Naive thymus-derived CD4-positive, alpha-beta T cell (primary cell): ENCODE results near the gene RPP30. TPM values are rescaled to one million over a fixed set of nuclear protein-coding genes. Genes with fewer than 3 reads are reported as not detected.

Experiments
- ATAC-seq: fragments of 150-1000 bp; cut with Tn5 transposase; 2 replicates; pipeline ENCODE4 v1.10.0; 2021; ENCODE audit warnings: mild to moderate bottlenecking, moderate library complexity
- CTCF ChIA-PET: fragments of 350-600 bp; sonication (Branson Sonifier 250); formaldehyde crosslinking; loops from one replicate; lab custom pipeline; 2021; ENCODE audit warnings: antibody characterized with exemption; lab: Charles Lee
- POLR2A ChIA-PET: fragments of 350-600 bp; sonication (Branson Sonifier 250); formaldehyde crosslinking; loops from one replicate; lab custom pipeline; 2021; ENCODE audit warnings: antibody characterized with exemption, inconsistent platforms; lab: Charles Lee
- DNase-seq, 9 donors: peaks; one replicate each; pipeline versions ENCODE4 v3.0.0 to v3.0.0-alpha.2; 2020 to 2022; ENCODE audit warnings: mixed read lengths in 1 of 9
- H3K27ac ChIP-seq: one replicate; pipeline ENCODE4 v1.7.0; 2013; ENCODE audit warnings: mild to moderate bottlenecking, low read depth, low read length, moderate library complexity
- H3K27me3 ChIP-seq, 2 donors: one replicate each; pipeline ENCODE4 v1.7.0; 2013; ENCODE audit warnings: low read length in 2 of 2, mild to moderate bottlenecking in 2 of 2, moderate library complexity in 2 of 2; ENCODE audit not compliant: control insufficient read depth in 2 of 2, insufficient read depth in 2 of 2
- H3K36me3 ChIP-seq, 3 experiments: 1 replicate in 2 of 3; 2 replicates in 1 of 3; pipeline ENCODE4 v1.7.0; 2013; ENCODE audit warnings: low read length in 3 of 3, mild to moderate bottlenecking in 3 of 3, moderate library complexity in 1 of 3; ENCODE audit not compliant: insufficient read depth in 3 of 3, control insufficient read depth in 2 of 3
- H3K4me1 ChIP-seq, 2 donors: one replicate each; pipeline ENCODE4 v1.7.0; 2013; ENCODE audit warnings: low read length in 2 of 2, mild to moderate bottlenecking in 2 of 2, moderate library complexity in 1 of 2; ENCODE audit not compliant: control insufficient read depth in 2 of 2, insufficient read depth in 2 of 2
- H3K4me3 ChIP-seq: 2 replicates; pipeline ENCODE4 v1.7.0; 2013; ENCODE audit warnings: mild to moderate bottlenecking, low read length
- H3K9me3 ChIP-seq, 3 experiments: 1 replicate in 2 of 3; 2 replicates in 1 of 3; pipeline ENCODE4 v1.7.0; 2013; ENCODE audit warnings: low read length in 3 of 3; ENCODE audit not compliant: control insufficient read depth in 2 of 3
- H3K27ac Mint-ChIP-seq, 9 donors: one replicate each; pipeline ENCODE4 v1.8.0; 2020 to 2022; ENCODE audit warnings: mixed read lengths in 9 of 9, mild to moderate bottlenecking in 8 of 9, moderate library complexity in 5 of 9, inconsistent platforms in 2 of 9
- H3K27me3 Mint-ChIP-seq, 5 donors: one replicate each; pipeline ENCODE4 v1.8.0; 2021 to 2022; ENCODE audit warnings: mixed read lengths in 5 of 5, mild to moderate bottlenecking in 1 of 5
- H3K36me3 Mint-ChIP-seq, 5 donors: one replicate each; pipeline ENCODE4 v1.8.0; 2020 to 2022; ENCODE audit warnings: mixed read lengths in 5 of 5, mild to moderate bottlenecking in 3 of 5, inconsistent platforms in 1 of 5
- H3K4me1 Mint-ChIP-seq, 7 donors: one replicate each; pipeline ENCODE4 v1.8.0; 2020 to 2022; ENCODE audit warnings: mixed read lengths in 7 of 7, mild to moderate bottlenecking in 3 of 7, inconsistent platforms in 1 of 7
- H3K4me3 Mint-ChIP-seq, 10 donors: one replicate each; pipeline ENCODE4 v1.8.0; 2020 to 2022; ENCODE audit warnings: mild to moderate bottlenecking in 10 of 10, mixed read lengths in 10 of 10, moderate library complexity in 6 of 10, inconsistent platforms in 2 of 10
- H3K9me3 Mint-ChIP-seq, 11 donors: one replicate each; pipeline ENCODE4 v1.8.0; 2020 to 2022; ENCODE audit warnings: mixed read lengths in 11 of 11, mild to moderate bottlenecking in 4 of 11, inconsistent platforms in 1 of 11, moderate library complexity in 1 of 11
- intact Hi-C, 2 donors: fragments of 100-400 bp; cut with micrococcal nuclease; formaldehyde crosslinking; loops; one replicate each; pipeline ENCODE4 v1.15.1; 2023
- polyA plus RNA-seq, 2 donors: library from polyadenylated mRNA; unstranded; fragments of 300-500 nt; fragmentation: Illumina TruSeq; gene quantifications; one replicate each; pipeline ENCODE4 v1.2.3, GENCODE V29; 2021
- total RNA-seq, 6 experiments: library from RNA in 5 of 6; stranded (reverse) in 5 of 6; gene quantifications; 1 replicate in 5 of 6; 2 replicates in 1 of 6; pipeline ENCODE4 v1.2.3 and lab custom pipeline; 2021 to 2026

RPP30 gene
- total and polyA plus RNA-seq, 7 experiments from 2014 or later, result 24.1 to 50.0 (median 38.1) TPM

DNA sequence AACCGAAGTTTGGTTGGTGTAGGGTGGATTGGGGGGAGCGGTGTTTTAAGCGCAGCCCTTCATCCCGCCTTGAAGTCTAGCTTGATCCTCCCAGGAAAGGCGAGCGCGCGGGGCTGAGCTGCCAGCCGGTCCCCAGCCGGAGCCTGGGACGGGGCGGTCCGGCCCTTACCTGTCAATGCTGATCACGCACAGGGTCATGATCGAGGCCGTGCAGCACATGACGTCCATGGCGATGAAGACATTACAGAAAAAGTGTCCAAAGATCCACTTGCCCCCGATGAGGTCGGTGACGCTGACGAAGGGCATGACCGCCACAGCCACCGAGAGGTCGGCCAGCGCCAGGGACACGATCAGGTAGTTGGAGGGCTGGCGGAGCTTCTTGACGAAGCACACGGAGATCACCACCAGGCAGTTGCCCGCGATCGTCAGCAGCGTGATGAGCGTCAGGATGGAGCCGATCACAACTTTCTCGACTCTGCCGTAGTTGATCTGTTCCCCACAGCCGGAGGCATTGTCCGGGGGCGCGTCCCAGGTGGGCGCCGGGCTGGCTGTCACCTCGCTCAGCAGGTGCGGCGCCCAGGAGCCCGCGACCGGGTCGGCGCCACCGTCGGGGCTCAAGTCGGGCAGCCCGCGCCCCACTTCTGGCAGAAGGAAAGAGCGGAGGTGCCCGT is 14.7 kb upstream of the RPP30 start:
- Mint-ChIP-seq H3K27ac (peak overlapping the region in 3 of 9 donors; percentile 34 to 62 (median 38)), H3K27me3 (peaks cover 52 to 82% (median 60%) of the 10 kb centered on the region in 5 donors), H3K4me1 (peaks cover 0 to 16% (median 10%) of the 10 kb centered on the region in 7 donors), H3K9me3 (peaks cover 0 to 3% (median 0%) of the 10 kb centered on the region in 11 donors), H3K36me3 (peaks cover 0 to 3% (median 0%) of the 10 kb centered on the region in 5 donors), H3K4me3 (peak overlapping the region; percentile 85 to 95 (median 90))
- Histone ChIP-seq H3K4me3 (peak overlapping the region; percentile 63), H3K27ac (no peak overlapping the region), H3K4me1 (peaks cover 6 to 11% of the 10 kb centered on the region in 2 donors), H3K9me3 (no peaks in the 10 kb centered on the region), H3K36me3 (no peaks in the 10 kb centered on the region), H3K27me3 (peaks cover 9 to 23% of the 10 kb centered on the region in 2 donors)
- ChIA-PET POLR2A (no interaction called here), CTCF (interaction anchor here (1.0 kb wide), 1 partner anchor 9 kb away, joined by 5 read pairs; no protein-coding TSS in a partner anchor)
- intact Hi-C loops, result loop anchor here in 1 of 2 donors (1.0 to 5.0 kb wide), 2 partner anchors 14 to 1155 kb away; partner anchors contain the start of genes KIF20B and RPP30
- DNase-seq (peak in 5 of 9 donors; percentile 4 to 29 (median 14)), ATAC-seq (peak; percentile 16)

DNA sequence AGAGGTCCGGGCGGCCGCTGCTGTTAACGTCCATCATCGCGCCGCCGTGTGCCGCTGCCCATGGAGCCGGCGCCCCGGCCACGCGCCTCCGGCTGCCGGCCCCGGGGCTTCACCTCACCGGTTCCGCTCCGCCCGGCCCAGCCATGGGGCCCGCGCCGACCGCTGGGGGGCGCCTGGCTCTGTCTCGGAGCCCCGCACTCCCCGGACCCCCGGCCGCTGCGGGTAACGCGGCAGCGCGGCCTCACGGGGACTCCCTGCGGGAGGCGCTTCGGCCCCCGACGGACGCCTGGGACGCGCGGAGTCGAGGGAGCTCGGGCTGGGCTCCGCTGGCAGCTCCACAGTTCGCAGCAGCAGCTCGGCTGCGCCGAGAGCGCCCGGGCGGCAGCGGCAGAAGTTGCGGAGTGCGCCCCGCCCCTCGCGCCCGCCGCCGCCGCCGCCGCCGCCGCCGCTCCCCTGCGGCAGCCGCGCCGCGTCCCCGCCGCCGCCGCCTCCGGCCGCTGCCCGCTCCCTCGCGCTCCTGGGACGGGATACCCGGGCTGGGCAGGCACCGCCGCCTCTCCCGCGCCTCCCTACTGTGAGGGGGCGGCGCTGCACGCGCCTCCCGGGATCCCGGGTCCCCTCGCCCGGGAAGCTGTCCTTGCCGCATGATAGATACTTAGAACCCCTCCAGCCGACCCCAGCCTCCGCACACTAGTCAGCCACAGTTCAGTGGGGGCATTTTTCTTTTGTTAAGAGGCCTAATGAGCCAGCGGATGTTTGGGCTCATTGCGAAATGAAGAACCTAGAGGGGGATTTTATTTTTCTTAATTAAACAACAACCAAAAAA is 13.9 kb upstream of the RPP30 start, which contains the start of gene HTR7:
Gene HTR7 (minus strand): TSS at position 405 of the 826 bp plus-strand sequence. CDS start 368 bp downstream, at position 37.
- POLR2A ChIA-PET, result no interaction called here

DNA sequence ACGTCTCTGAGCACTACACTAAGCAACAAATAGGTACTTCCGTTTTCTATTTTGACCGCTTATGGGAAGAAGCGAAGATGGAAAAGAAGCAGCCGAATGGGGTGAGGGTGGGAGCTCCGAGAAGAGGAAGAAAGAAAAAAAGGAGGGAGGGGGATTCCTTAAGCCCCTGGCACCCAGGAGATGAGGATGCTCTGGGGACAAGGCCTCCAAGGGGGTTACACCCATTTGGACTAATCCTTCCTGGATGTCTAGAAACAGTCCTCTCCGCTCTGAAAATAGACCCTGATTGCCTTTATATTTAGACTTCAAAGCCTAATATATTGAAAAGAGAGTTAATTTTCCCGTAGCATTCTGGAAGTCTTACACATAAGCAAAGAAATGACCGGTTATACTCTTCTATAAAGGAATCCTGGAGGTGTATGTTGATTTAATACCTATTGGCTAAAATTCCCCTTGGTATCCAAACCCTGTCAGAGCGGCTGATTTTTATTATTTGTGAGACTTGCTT is 13.3 kb upstream of the RPP30 start:
- Histone ChIP-seq H3K9me3 (no peaks in the 10 kb centered on the region), H3K27me3 (peaks cover 9 to 23% of the 10 kb centered on the region in 2 donors), H3K4me3 (peak overlapping the region; percentile 31), H3K4me1 (peaks cover 6 to 11% of the 10 kb centered on the region in 2 donors), H3K27ac (no peak overlapping the region), H3K36me3 (no peaks in the 10 kb centered on the region)
- ChIA-PET CTCF (no interaction called here), POLR2A (no interaction called here)
- peaks cover 0 to 3% (median 0%) of the 10 kb centered on the region in 5 donors for H3K36me3 Mint-ChIP-seq
- ATAC-seq (no peak), DNase-seq (no peak)
- H3K9me3 Mint-ChIP-seq, result no peaks in the 10 kb centered on the region
- H3K4me3 Mint-ChIP-seq, result peak overlapping the region; percentile 77 to 90 (median 88)
- intact Hi-C loops, result loop anchor here (1.0 to 5.0 kb wide), 2 partner anchors 13 to 1156 kb away; partner anchors contain the start of genes KIF20B (in 1 of the 2) and RPP30 (in 1 of the 2)
- peak overlapping the region in 1 of 9 donors; percentile 77 for H3K27ac Mint-ChIP-seq
- peaks cover 51 to 86% (median 56%) of the 10 kb centered on the region in 5 donors for H3K27me3 Mint-ChIP-seq
- H3K4me1 Mint-ChIP-seq, result peaks cover 0 to 16% (median 10%) of the 10 kb centered on the region in 7 donors

More for the DNA sequence above, 13.9 kb upstream of the RPP30 start, which contains the start of gene HTR7:
- peaks cover 9 to 23% of the 10 kb centered on the region in 2 donors for H3K27me3 ChIP-seq
- Mint-ChIP-seq H3K4me3 (peak within 1 kb of the TSS; percentile 88 to 95 (median 90)), H3K36me3 (peaks cover 0 to 3% (median 0%) of the 10 kb centered on the region in 5 donors), H3K27ac (peak within 1 kb of the TSS in 3 of 9 donors; percentile 34 to 77 (median 62)), H3K4me1 (peaks cover 0 to 16% (median 10%) of the 10 kb centered on the region in 7 donors), H3K27me3 (peaks cover 48 to 83% (median 58%) of the 10 kb centered on the region in 5 donors), H3K9me3 (no peaks in the 10 kb centered on the region)
- intact Hi-C loops, result loop anchor here (1.0 to 5.0 kb wide), 2 partner anchors 13 to 1156 kb away; partner anchors contain the start of genes RPP30 (in 2 of the 2) and KIF20B (in 1 of the 2)
- no peaks in the 10 kb centered on the region for H3K36me3 ChIP-seq
- H3K4me1 ChIP-seq, result peaks cover 6 to 11% of the 10 kb centered on the region in 2 donors
- CTCF ChIA-PET, result interaction anchor here (1.0 kb wide), 1 partner anchor 8 kb away, joined by 5 read pairs; no protein-coding TSS in a partner anchor
- peak within 1 kb of the TSS; percentile 63 for H3K4me3 ChIP-seq
- no peak within 1 kb of the TSS for H3K27ac ChIP-seq
- DNase-seq, result peak; percentile 47 to 78 (median 69)
- ATAC-seq, result peak; percentile 91
- H3K9me3 ChIP-seq, result no peaks in the 10 kb centered on the region

DNA sequence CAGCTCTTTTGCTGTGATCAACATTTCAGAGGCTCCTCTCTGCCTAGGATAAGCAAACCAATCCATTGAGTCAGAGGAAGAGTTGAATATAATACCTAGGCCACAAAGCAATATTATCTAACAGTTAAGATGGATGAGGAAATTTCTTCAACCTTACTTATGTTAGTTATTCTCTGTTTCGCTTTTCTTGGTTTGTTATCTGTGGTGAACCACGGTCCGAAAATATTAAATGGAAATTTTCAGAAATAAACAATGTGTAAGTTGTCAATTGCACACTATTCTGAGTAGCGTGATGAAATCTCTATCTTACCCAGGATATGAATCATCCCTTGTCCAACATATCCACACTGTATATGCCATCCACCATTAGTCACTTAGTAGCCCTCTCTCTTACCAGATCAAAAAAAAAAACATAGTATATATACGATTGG is 12.4 kb upstream of the RPP30 start:
- Histone ChIP-seq H3K4me1 (peaks cover 6 to 11% of the 10 kb centered on the region in 2 donors), H3K27ac (no peak overlapping the region), H3K9me3 (no peaks in the 10 kb centered on the region), H3K4me3 (no peak overlapping the region), H3K27me3 (peaks cover 9 to 22% of the 10 kb centered on the region in 2 donors), H3K36me3 (no peaks in the 10 kb centered on the region)
- H3K4me3 Mint-ChIP-seq, result peak overlapping the region in 2 of 10 donors; percentile 77 to 90
- intact Hi-C loops, result loop anchor here in 1 of 2 donors (5.0 kb wide), 1 partner anchor 1157 kb away; the partner anchor contains the start of gene KIF20B
- no peak for DNase-seq
- CTCF ChIA-PET, result no interaction called here
- H3K27me3 Mint-ChIP-seq, result peaks cover 48 to 85% (median 54%) of the 10 kb centered on the region in 5 donors
- no peak overlapping the region for H3K27ac Mint-ChIP-seq
- POLR2A ChIA-PET, result no interaction called here
- ATAC-seq, result peak; percentile 30
- peaks cover 0 to 3% (median 0%) of the 10 kb centered on the region in 5 donors for H3K36me3 Mint-ChIP-seq
- H3K9me3 Mint-ChIP-seq, result no peaks in the 10 kb centered on the region
- H3K4me1 Mint-ChIP-seq, result peaks cover 0 to 16% (median 10%) of the 10 kb centered on the region in 7 donors

DNA sequence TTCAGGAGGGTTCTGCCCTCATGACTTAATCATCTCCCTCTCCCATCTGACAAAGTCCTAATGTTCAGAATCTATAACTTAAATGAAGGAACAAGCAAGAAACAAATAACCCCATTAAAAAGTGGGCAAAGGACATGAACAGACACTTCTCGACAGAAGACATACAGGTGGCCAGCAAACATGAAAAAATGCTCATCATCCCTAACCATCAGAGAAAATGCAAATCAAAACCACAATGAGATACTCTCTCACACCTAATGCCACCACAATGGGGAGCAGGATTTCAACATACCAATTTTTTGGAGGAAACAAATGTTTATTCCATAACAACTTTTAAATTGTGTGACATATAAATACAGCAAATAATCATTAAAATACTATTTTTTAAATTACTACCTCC is 11.0 kb upstream of the RPP30 start:
- peaks cover 37 to 82% (median 52%) of the 10 kb centered on the region in 5 donors for H3K27me3 Mint-ChIP-seq
- ChIA-PET POLR2A (interaction anchor here (0.6 kb wide), 1 partner anchor 41 kb away, joined by 4 read pairs; no protein-coding TSS in a partner anchor), CTCF (interaction anchor here (0.6 kb wide), 2 partner anchors 25 to 1013 kb away, joined by 4 to 5 read pairs; no protein-coding TSS in a partner anchor)
- H3K27ac Mint-ChIP-seq, result no peak overlapping the region
- H3K4me3 ChIP-seq, result no peak overlapping the region
- no peaks in the 10 kb centered on the region for H3K9me3 ChIP-seq
- H3K4me1 Mint-ChIP-seq, result peaks cover 0 to 16% (median 10%) of the 10 kb centered on the region in 7 donors
- intact Hi-C loops, result loop anchor here in 1 of 2 donors (10.0 kb wide), 1 partner anchor 906 kb away; no protein-coding TSS in a partner anchor
- H3K36me3 Mint-ChIP-seq, result peaks cover 0 to 3% (median 0%) of the 10 kb centered on the region in 5 donors
- no peaks in the 10 kb centered on the region for H3K36me3 ChIP-seq
- no peak overlapping the region for H3K4me3 Mint-ChIP-seq
- DNase-seq (no peak), ATAC-seq (no peak)
- peaks cover 9 to 11% of the 10 kb centered on the region in 2 donors for H3K27me3 ChIP-seq
- H3K4me1 ChIP-seq, result peaks cover 6 to 11% of the 10 kb centered on the region in 2 donors
- no peak overlapping the region for H3K27ac ChIP-seq
- no peaks in the 10 kb centered on the region for H3K9me3 Mint-ChIP-seq
